GM21825 (cell line): ENCODE results near the gene EP300.
"Not testable (repeated sequence)": the region's sequence is repeated elsewhere in the genome, so short reads cannot be mapped to it uniquely, and the experiment has no call there.

Experiments used
- ATAC-seq: cut with Tn5 transposase; IDR thresholded peaks from one replicate; pipeline ENCODE4 v1.9.1; 2021; ENCODE audit warnings: mild to moderate bottlenecking, moderate library complexity; ENCODE audit not compliant: unreplicated experiment

EP300 gene

GRCh38 chr22:41092023-41092817 is at the start of gene EP300:
TSS of gene EP300 (plus strand) at chr22:41092592. CDS start at chr22:41093005, 413 bp downstream.
- ATAC-seq, result peak; percentile 40

DNA sequence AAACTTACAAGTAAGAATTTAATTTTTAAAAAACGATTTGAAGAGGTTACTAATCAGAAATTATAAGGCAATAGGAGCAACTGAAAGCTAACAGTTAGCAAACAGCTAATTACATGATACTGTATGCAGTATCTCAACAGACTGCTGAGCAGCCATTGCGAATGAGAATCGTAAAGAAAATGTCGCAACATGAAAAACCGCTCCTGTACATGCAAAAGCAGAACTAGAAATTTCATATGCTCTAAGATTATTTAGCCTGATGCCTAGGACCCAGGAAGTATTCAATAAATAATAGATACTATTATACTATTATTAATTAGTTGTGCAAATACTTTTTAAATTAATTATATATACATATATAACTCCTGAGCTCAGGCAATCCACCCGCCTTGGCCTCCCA is 48.7 kb upstream of the EP300 start:
- no peak for ATAC-seq

DNA sequence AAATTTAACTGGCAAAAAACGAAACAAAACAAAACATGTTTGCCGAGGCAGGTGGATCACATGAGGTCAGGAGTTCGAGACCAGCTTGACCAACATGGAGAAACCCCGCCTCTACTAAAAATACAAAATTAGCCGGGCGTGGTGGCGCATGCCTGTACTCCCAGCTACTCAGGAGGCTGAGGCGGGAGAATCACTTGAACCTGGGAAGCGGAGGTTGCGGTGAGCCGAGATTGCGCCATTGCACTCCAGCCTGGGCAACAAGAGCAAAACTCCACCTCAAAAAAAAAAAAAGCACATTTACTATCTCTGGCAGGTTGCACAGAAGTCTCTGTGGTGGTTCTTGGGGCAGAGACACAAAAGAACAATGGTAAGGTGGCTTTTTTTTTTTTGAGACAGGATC is 46.8 kb upstream of the EP300 start:
- ATAC-seq, result not testable (repeated sequence)

GRCh38 chr22:41047801-41048211 is 44.6 kb upstream of the EP300 start:
- no peak for ATAC-seq

- not testable (repeated sequence) for ATAC-seq
Measured at GRCh38 chr22:41048345-41048744, 44.0 kb upstream of the EP300 start.

GRCh38 chr22:41048791-41049717 is 43.3 kb upstream of the EP300 start:
- no peak for ATAC-seq

DNA sequence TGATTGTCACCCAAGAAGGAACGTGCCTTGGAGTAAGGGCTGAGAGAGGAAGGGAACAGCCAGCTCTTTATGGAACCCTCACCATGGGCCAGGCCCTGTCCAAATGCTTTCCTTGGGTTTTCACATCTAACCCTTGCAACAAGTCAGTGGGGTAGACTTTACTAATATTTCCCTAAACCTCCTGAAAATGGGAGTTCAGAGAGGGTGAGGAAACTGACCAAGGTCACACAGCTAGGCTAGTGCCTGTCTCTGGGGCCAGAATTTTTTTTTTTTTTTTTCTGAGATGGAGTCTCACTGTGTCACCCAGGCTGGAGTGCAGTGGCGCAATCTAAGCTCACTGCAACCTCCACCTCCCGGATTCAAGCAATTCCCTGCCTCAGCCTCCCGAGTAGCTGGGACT is 42.6 kb upstream of the EP300 start:
- not testable (repeated sequence) for ATAC-seq

DNA sequence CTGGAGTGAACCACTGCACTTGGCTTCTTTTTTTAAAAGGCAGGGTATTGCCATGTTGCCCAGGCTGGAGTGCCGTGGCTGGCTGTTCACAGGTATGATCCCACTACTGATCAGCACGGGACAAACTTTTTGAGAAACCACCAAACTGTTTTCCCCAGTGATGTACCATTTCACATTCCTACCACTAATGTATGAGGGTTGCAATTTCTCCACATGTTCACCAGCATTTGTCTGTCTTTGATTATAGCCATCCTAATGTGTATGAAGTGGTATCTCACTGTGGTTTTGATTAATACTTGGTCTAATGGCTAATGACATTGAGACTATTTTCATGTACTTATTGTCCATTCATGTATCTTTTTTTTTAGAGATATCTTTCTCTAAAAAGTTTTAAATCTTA is 41.5 kb upstream of the EP300 start:
- ATAC-seq, result no peak

- no peak for ATAC-seq
Measured at GRCh38 chr22:41052661-41053490, 39.5 kb upstream of the EP300 start.

DNA sequence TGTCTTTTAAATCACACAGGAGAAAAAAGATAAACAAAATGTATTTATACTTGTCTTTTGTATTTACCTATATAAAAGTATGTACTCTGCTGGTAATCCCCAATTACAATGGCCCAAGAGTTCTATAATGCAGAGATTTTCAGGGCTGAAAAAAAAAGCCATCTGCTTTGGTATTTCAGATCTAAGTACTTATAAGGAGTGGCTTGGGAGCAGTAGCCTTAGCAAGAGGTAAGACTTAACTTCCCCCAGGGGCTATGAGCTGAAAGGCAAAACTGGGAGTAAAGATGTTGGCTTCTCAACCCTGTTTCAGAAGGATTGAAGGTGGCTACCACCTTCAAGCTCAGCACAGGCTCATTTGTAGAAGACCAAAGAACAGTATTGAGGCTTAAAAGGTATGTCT is 35.3 kb upstream of the EP300 start:
- ATAC-seq, result no peak

GRCh38 chr22:41062146-41062545 is 30.2 kb upstream of the EP300 start:
- no peak for ATAC-seq

DNA sequence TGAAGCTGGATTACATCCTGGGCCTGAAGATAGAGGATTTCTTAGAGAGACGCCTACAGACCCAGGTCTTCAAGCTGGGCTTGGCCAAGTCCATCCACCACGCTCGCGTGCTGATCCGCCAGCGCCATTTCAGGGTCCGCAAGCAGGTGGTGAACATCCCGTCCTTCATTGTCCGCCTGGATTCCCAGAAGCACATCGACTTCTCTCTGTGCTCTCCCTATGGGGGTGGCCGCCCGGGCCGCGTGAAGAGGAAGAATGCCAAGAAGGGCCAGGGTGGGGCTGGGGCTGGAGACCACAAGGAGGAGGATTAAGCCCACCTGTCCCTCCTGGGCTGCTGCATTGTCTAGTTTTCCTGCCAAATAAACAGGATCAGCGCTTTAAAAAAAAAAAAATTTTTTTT is 28.1 kb upstream of the EP300 start:
- ATAC-seq, result not testable (repeated sequence)

DNA sequence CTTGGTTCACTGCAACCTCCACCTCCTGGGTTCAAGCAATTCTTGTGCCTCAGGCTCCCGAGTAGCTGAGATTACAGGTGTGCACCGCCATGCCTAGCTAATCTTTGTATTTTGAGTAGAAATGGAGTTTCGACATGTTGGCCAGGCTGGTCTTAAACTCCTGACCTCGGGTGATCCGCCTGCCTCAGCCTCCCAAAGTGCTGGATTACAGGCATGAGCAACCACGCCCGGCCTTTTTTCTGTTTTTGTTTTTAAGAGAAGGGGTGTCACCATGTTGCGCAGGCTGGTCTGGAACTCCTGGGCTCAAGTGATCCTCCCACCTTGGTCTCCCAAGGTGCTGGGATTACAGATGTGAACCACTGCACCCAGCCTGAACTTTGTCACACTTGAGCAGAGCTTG is 26.1 kb upstream of the EP300 start:
- ATAC-seq, result not testable (repeated sequence)

DNA sequence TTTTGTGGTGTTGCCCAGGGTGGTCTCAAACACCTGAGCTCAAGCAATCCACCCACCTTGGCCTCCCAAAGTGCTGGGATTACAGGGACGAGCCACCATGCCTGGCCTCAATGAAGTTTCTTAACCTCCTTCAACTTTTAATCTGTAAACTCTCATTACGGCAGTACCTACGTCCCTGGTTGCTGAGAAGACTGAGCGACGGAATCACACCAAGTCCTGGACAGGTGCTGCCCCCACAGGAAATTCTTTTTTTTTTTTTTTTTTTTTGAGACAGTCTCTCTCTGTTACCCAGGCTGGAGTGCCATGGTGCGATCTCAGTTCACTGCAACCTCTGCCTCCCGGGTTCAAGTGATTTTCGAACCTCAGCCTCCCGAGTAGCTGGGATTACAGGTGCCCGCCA is 24.4 kb upstream of the EP300 start:
- ATAC-seq, result not testable (repeated sequence)

DNA sequence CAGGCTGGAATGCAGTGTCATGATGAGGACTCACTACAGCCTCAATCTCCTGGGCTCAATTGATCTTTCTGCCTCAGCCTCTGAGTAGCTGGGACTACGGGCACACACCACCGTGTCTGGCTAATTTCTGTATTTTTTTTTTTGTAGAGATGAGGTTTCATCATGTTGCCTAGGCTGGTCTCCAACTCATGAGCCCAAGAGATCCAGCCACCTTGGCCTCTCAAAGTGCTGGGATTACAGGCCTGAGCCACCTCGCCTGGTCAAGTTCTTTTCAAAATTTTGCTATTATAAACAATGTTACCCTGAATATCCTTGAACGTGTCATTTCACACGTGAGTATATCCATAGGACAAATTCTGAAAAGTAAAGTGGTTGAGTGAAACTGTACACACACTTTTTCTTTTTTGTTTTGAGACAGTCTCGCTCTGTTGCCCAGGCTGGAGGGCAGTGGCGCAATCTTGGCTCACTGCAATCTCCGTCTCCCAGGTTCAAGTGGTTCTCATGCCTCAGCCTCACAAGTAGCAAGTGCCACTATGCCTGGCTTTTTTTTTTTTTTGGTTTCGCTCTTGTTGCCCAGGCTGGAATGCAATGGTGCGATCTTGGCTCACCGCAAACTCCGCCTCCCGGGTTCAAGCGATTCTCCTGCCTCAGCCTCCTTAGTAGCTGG is 21.6 kb upstream of the EP300 start:
- ATAC-seq, result no peak

- ATAC-seq, result no peak
Measured at GRCh38 chr22:41074061-41074460, 18.3 kb upstream of the EP300 start.

- no peak for ATAC-seq
Measured at GRCh38 chr22:41074466-41074865, 17.9 kb upstream of the EP300 start.

- no peak for ATAC-seq
Measured at GRCh38 chr22:41074941-41075710, 17.3 kb upstream of the EP300 start.

GRCh38 chr22:41075946-41076345 is 16.4 kb upstream of the EP300 start:
- ATAC-seq, result no peak

DNA sequence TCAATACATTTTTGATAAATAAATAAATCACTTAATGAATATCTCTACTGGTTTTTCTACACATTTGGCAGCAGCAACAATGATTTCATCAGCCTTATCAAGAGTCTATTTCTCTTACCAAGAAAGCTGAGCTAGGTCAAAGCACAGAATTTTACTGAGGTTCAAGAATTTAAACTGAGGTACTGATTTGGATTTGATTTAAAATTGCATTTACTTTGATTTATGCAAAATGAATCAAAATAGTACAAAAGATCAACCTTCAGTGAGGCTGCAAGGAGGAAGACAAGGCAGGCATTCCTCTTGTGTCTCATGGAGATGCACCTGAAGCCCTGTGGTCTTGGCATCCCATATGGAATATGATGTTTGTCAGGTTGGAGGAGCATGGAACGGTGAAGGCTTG is 15.5 kb upstream of the EP300 start:
- no peak for ATAC-seq
